Activated naive CD4-positive, alpha-beta T cell (primary cell): ENCODE results near the gene CFAP74.

ENCODE experiments used
- DNase-seq, 4 experiments: peaks; one replicate each; lab custom pipeline; 2025; lab: John Stamatoyannopoulos, UW

Gene CFAP74

GRCh38 chr1:1926886-1927660, 76.5 kb downstream of the CFAP74 start:
- no peak for DNase-seq

- no peak for DNase-seq
These were observed 77.2 kb downstream of the CFAP74 start for GRCh38 chr1:1926346-1926811.

GRCh38 chr1:1925437-1926345, 77.9 kb downstream of the CFAP74 start:
- DNase-seq = no peak

GRCh38 chr1:1924849-1925248, 78.7 kb downstream of the CFAP74 start:
- DNase-seq = no peak

- no peak for DNase-seq
These were observed 79.2 kb downstream of the CFAP74 start for GRCh38 chr1:1924386-1924785.

- no peak for DNase-seq
These were observed 80.4 kb downstream of the CFAP74 start for GRCh38 chr1:1922956-1923833.

GRCh38 chr1:1922702-1922955, 81.0 kb downstream of the CFAP74 start:
- no peak for DNase-seq

- no peak for DNase-seq
These were observed 81.5 kb downstream of the CFAP74 start for GRCh38 chr1:1921901-1922701.

GRCh38 chr1:1921459-1921862, 82.1 kb downstream of the CFAP74 start:
- DNase-seq = no peak

GRCh38 chr1:1920608-1921458, 82.8 kb downstream of the CFAP74 start:
- DNase-seq = no peak

- DNase-seq = no peak
These were observed 83.5 kb downstream of the CFAP74 start for GRCh38 chr1:1920057-1920607.

GRCh38 chr1:1919304-1920056, 84.1 kb downstream of the CFAP74 start:
- peak; percentile 90 to 100 (median 96) for DNase-seq

GRCh38 chr1:1918901-1919303, 84.7 kb downstream of the CFAP74 start, which contains the start of gene TMEM52:
TMEM52 (minus strand) TSS chr1:1919279; CDS start chr1:1919265, 14 bp downstream.
- DNase-seq = peak in 2 of 4 experiments; percentile 47 to 52

- no peak for DNase-seq
These were observed 85.3 kb downstream of the CFAP74 start for GRCh38 chr1:1917995-1918900.

GRCh38 chr1:1917304-1917976, 86.1 kb downstream of the CFAP74 start:
- DNase-seq = no peak

GRCh38 chr1:1916851-1917251, 86.7 kb downstream of the CFAP74 start:
- no peak for DNase-seq
